H1 (cell line): ENCODE measurements around the gene GPER1. TPM values are rescaled to one million over a fixed set of nuclear protein-coding genes. Genes with fewer than 3 reads are reported as not detected.

Experiments used
- ASH2L ChIP-seq: fragments of 200-600, 300-600 bp; sonication (generic); IDR thresholded peaks from one replicate; pipeline ENCODE4 v1.7.1; 2017; ENCODE audit warnings: low read length
- CTBP2 ChIP-seq: IDR thresholded peaks from 2 replicates; pipeline ENCODE4 v1.7.0; 2011; ENCODE audit warnings: borderline replicate concordance, mild to moderate bottlenecking, moderate library complexity, mixed read lengths, low read length; ENCODE audit not compliant: insufficient read depth, insufficient read length
- KDM4A ChIP-seq: IDR thresholded peaks from one replicate; pipeline ENCODE4 v1.7.1; 2012; ENCODE audit warnings: low read depth, mild to moderate bottlenecking, moderate library complexity, low read length, inconsistent platforms; ENCODE audit not compliant: severe bottlenecking
- POLR2A ChIP-seq, 2 experiments: IDR thresholded peaks; 1 replicate in 1 of 2; 2 replicates in 1 of 2; pipeline ENCODE4 v1.6.1; 2011; ENCODE audit warnings: low read depth in 2 of 2, low read length in 2 of 2, mild to moderate bottlenecking in 2 of 2; ENCODE audit errors: control extremely low read depth in 1 of 2
- POLR2AphosphoS5 ChIP-seq: IDR thresholded peaks from 2 replicates; pipeline ENCODE4 v1.6.1; 2011; ENCODE audit warnings: low read depth, low read length
- RAD21 ChIP-seq, 2 experiments: IDR thresholded peaks in 1 of 2; conservative IDR thresholded peaks in 1 of 2; 2 replicates each; pipeline ENCODE4 v1.6.1; 2011; ENCODE audit warnings: low read depth in 2 of 2, low read length in 2 of 2, improper control_type of control experiment in 1 of 2, inconsistent platforms in 1 of 2, mild to moderate bottlenecking in 1 of 2, moderate library complexity in 1 of 2
- RFX5 ChIP-seq: IDR thresholded peaks from 2 replicates; pipeline ENCODE4 v1.6.1; 2011; ENCODE audit warnings: low read depth, low read length, improper control_type of control experiment, borderline replicate concordance
- polyA plus RNA-seq, 7 experiments: library from polyadenylated mRNA; depleted of rRNA in 3 of 7; stranded (reverse) in 5 of 7; unstranded in 2 of 7; fragments of >200 nt in 5 of 7; fragments of 200-250 nt in 2 of 7; gene quantifications; 1 replicate in 5 of 7; 2 replicates in 1 of 7; 4 replicates in 1 of 7; pipeline versions ENCODE4 v1.2.1 to v1.2.3, GENCODE V29; 2011 to 2013; ENCODE audit warnings: missing spikeins in 2 of 7, mixed read lengths in 2 of 7
- total RNA-seq: library from RNA; stranded (reverse); fragmentation: NEBNext Ultra II Directional; extraction: Animal tissue kit (Norgen Biotek cat#: 25700); gene quantifications from 2 replicates; pipeline ENCODE4 v1.2.1, GENCODE V29; 2021

GPER1 gene
- total and polyA plus RNA-seq, 2 of the 8 experiments (the other 6 are each of a cell fraction or from before 2014, with no cell fraction given): 0.24 to 0.47 TPM

- TF ChIP-seq KDM4A (no peak), ASH2L (no peak), RAD21 (IDR thresholded peaks at IDR 0.05 in 1 of 2, conservative IDR thresholded peaks at IDR 0.05 in 1 of 2; ENCODE audit: low read depth in 2 of 2, low read length in 2 of 2) (no peak), POLR2A (IDR thresholded peaks at IDR 0.05; ENCODE audit: control extremely low read depth in 1 of 2, low read depth in 2 of 2, low read length in 2 of 2) (no peak), POLR2AphosphoS5 (no peak), CTBP2 (no peak), RFX5 (no peak)
Observed at GRCh38 chr7:1043552-1044188, 44.2 kb upstream of the GPER1 start (continued).
